DMS53 (cell line): ENCODE data around the gene ULBP3.
A peak's percentile ranks its signal among the peaks of the same experiment; 100 is the strongest.
"Not testable (repeated sequence)": the region's sequence is repeated elsewhere in the genome, so short reads cannot be mapped to it uniquely, and the experiment has no call there.

Experiments
- DNase-seq: peaks from one replicate; lab custom pipeline; 2025; lab: John Stamatoyannopoulos, UW

Gene ULBP3

DNA sequence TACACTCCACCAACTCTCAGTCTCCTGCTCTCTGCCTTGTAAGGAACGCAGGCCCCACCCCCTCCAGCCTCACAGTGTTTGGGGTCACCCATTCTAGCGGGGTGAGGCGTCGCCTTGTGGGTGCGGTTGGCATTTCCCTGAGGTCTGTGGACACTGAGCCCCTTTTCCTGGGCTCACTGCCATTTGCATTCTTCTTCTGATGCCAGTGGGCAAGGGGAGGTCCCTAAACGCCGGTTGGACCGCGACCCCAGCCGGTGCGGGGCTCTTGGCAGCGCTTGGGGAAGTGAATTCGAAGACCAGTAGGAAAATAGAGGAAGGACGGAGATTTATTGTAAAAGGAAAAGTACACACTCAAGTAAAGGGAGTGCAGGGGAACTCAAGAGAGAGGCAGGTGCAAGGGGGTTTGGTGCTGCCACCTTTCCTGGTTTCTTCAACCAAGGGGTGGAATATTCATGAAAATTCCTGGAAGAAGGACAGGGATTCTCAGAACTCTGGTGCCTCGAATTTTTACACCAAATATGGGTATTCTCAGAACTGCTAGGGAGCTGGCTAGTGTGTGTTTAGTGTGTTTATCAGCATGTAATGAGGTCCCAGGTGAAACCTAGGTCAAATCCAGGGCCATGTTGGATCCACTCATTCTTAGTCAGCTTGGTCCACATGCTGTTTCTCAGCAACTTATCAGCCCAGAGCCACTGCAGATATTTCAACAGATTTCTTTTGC lies 53.5 kb downstream of the ULBP3 start:
- not testable (repeated sequence) for DNase-seq

DNA sequence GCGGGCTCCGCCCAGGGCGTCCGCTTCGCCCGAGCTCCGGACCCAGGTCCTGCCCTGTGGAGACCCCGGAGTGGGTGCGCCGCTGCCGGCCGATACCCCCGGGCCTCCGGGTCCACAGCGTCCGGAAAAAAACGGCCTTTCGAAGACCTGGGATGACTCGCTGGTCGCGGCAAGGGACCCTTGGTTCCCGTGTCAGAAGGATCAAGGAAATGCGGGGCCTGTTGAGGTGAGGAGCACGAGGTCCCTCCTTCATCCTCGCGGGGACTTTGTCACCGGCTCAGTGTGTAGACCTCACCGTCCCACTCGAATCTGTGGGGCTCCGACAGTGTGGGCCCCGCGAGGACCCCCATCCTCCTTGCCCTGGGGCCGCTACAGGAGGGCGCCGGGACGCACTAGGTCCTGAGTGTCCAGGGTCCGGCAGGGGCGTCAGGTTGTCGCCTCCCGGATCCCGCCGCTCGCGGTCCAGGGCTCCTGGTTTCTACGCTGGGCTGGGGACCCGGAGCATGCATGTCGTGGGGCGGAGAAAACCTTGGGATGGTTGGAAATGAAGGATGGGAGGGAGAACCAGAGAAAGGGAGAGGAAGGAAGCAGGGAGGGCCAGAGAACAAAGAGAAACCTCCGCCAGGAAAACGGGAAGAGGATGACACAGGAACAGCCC lies 54.2 kb downstream of the ULBP3 start:
- DNase-seq, result peak; percentile 19

DNA sequence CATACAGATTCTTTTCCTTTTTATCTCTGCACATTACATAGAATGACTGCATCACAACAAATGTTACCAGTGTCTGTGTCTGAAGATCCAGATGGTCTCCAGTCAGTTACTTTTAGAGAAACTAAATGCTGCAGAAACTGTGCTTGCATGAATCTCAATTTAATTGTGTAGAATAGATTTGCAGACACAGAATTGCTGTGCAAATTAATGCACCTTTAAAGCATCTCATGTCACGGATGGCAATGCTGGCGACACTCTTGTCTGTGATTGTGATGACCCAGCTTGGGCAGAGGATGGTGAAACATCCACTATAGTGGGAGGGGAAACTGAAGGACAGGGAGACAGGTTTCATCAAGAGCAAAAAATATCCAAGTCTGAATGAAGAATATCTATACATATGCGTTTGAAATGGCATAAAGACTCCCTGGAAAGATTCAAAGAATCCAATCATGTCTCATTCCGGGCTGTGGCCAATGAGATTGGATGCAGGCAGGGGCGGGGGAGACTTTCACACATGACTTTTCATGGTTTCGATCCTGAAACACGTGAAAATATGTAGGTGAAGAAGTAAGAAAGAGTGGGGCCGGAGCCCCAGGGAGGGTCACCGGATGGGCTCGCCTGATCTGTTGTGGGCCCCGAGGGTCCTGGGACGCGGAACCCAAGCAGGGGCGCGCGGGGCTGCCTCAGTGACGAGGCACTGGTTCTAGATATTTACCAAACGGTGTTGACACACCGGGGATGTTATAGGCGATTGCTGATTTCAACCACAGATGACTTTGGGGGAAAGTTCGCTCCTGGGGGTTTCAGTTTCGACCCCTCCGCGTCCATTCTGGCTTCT lies 54.9 kb downstream of the ULBP3 start:
- not testable (repeated sequence) for DNase-seq

DNA sequence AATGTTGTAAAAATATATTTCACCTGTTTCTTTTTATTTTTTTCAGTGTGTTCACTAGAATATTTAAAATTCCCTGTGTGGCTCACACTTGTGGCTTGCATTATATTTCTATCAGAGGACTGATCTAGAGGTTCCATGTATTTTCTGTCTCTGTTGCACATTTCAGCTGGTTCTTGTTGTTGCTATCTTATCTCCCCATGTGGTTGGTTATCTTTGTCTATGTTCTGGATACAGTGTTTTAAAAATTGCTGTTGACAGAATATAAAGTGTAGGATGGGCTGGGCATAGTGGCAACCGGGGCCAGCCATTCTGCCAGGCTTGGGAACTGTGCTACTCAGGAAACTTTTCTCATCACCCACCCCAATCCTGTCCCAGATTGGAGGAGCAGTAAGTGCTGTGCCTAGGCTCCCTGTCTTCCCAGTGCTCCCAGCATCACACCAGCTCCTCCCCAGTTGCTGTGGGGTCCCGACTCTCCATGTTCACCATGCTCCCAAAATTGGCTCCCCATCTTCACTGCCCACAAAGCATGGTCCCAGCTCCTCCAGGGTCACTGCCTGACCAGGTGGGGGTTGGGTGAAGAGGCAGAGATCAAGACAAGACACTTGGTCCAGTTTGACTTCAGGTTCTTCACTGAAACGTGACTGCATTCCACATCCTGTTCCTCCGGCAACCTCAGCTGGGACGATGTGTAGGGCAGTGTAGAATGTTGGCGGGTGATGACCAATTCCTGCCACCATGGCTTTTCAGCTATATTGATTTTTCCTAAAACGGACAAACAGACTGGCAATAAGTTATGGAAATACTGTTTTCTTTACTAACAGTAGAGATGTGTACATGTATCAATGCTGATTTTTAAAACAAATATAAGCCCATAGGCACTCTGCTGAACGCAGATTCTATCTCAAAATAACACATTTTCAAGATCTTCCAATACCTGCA lies 55.8 kb downstream of the ULBP3 start:
- not testable (repeated sequence) for DNase-seq
